CD4-positive, alpha-beta T cell treated with Interleukin-6 at 100 ng/mL for 8 hours (primary cell): Measurements from ENCODE around the gene GOLGA8S.
"Not testable (repeated sequence)": the region's sequence is repeated elsewhere in the genome, so short reads cannot be mapped to it uniquely, and the experiment has no call there.

Experiments
- DNase-seq: peaks from one replicate; pipeline ENCODE4 v3.0.0-alpha.2; 2020; ENCODE audit warnings: mixed read lengths, low spot score

The GOLGA8S gene, protein sequence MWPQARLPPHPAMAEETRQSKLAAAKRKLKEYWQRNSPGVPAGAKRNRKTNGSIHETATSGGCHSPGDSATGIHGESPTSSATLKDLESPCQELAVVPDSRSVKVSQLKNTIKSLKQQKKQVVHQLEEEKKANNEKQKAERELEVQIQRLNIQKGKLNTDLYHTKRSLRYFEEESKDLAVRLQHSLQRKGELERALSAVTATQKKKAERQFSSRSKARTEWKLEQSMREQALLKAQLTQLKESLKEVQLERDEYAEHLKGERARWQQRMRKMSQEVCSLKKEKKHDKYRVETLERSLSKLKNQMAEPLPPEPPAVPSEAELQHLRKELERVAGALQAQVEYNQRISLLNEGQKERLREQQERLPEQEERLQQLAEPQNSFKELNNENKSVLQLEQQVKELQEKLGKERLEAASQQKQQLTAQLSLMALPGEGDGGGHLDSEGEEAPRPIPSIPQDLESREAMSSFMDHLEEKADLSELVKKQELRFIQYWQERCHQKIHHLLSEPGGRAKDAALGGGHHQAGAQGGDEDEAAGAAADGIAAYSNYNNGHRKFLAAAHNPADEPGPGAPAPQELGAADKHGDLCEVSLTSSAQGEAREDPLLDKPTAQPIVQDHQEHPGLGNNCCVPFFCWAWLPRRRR

DNA sequence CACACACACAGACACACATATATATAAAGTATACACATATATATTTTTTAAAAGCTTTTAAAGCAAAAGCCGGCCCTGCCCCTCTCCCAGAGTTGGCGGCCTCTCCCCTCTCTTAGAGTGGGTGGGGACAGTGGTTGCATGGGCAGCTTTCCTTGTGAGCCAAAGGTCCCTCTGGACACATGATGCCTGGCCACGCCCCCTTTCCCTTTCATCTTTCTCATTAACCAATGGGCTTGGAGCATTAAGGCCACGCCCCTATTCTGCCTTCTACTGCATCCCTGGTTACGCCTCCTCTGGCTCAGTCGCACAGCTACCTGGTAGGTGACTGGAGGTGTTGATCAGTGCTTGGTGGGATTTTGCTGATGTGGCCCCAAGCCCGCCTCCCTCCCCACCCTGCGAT, at the start of gene GOLGA8S:
Gene GOLGA8S (plus strand): TSS at position 301 of the 400 bp plus-strand sequence. CDS start 62 bp downstream, at position 363.
- DNase-seq: not testable (repeated sequence)

DNA sequence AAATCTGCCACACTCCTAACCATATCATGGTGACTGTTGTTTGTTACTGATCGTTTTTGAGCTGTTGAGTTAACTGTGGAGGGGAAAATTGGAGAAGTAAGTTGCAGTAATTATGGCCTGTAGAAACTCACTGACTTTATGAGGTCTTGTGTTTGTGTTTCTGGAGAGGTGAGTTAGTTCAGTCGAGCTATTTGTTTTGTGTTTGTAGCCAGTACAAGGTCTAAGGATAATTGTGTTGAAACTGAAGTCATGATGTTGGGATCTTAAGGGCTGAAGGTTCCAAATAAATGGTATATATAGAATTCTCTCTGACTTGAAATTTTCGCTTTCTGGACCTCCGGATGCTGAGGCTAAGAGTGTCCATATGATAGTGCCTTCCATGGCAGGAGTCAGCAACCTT, 49.7 kb upstream of the GOLGA8S start:
- not testable (repeated sequence) for DNase-seq

DNA sequence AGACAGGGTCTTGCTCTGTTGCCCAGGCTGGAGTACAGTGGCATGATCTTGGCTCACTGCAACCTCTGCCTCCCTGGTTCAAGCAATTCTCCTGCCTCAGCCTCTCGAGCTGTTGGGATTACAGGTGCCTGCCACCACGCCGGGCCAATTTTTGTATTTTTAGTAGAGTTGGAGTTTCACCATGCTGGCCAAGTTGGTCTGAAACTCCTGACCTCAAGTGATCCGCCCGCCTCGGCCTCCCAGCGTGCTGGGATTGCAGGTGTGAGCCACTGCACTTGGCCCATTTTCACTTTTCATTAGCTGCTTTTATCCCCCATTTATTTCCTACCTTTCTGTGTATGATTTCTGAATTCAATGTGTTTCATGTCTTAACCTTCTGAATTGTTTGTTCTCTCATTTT, 48.6 kb upstream of the GOLGA8S start:
- DNase-seq: not testable (repeated sequence)

GRCh38 chr15:23311233-23311632, 43.3 kb upstream of the GOLGA8S start:
- DNase-seq: not testable (repeated sequence)

DNA sequence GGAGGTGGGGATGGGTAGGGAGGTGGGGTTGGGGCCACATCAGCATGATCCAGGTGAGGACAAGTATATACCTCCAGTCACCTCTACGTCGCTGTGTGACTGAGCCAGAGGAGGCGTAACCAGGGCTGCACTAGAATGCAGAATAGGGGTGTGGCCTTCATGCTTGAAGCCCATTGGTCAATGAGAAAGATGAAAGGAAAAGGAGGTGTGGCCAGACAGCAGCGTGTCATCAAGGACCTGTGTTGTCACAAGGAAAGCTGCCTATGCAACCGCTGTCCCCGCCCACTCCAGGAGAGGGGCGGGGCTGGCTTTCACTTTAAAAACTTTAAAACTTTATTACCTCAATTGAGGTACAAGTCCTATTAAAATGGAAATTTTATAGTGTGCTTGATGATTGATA, 20.5 kb upstream of the GOLGA8S start, which contains the start of gene GOLGA6L26:
Gene GOLGA6L26 (minus strand): TSS at position 101 of the 400 bp plus-strand sequence. CDS start 61 bp downstream, at position 40.
- DNase-seq: not testable (repeated sequence)

- DNase-seq: not testable (repeated sequence)
Measured at GRCh38 chr15:23362622-23363021, 8.1 kb downstream of the GOLGA8S start.

GRCh38 chr15:23364261-23364660, 9.7 kb downstream of the GOLGA8S start:
- not testable (repeated sequence) for DNase-seq

DNA sequence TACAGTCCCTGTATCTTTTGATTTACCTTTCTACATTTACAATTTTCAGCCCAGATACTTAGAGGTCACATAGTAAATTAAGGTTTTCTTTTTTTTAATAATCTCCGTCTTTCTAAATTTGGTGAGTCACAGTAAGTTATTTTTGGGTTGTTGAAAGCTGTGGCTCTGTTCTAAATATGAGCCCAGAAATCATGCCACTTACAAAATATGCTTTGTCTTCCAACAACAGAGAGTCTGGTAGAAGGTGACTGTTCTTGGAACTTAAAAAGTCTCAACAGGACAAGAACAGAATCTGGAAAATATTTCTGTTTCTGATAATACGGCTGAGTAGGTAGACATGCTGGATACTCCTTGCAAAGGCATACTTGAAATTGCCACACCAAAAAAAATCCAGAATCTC, 16.0 kb downstream of the GOLGA8S start:
- DNase-seq: no peak

DNA sequence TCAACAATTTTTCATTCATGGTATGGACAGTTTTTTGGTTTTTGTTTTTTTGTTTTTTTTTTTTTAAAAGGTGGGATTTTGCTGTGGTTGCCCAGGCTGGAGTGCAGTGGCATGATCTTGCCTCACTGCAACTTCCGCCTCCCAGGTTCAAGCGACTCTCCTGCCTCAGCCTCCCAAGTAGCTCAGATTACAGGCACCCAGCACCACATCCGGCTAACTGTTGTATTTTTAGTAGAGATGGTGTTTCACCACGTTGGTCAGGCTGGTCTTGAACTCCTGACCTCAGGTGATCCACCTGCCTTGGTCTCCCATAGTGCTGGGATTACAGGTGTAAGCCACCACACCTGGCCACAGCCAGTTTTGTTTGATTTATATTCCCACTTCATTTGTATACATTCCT, 16.6 kb downstream of the GOLGA8S start:
- not testable (repeated sequence) for DNase-seq

DNA sequence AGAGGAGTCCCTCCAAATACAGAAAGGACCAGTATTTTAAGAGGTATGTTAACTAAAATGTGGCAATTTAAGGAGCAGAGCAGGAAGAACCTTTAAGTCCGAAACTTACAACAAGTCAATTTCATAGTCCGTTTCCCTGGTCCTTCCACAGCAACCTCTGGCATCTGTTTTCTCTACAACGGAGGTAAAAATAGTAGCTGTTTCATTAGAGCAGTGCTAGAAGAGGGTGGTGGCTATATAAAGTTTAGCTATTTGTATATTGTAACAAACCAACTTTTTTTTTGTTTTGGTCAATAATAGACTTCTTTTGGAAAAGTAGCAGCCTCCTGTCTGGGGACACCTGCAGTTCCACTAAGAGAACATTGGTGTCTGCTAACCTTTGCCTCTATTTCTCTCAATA, 17.3 kb downstream of the GOLGA8S start:
- not testable (repeated sequence) for DNase-seq

DNA sequence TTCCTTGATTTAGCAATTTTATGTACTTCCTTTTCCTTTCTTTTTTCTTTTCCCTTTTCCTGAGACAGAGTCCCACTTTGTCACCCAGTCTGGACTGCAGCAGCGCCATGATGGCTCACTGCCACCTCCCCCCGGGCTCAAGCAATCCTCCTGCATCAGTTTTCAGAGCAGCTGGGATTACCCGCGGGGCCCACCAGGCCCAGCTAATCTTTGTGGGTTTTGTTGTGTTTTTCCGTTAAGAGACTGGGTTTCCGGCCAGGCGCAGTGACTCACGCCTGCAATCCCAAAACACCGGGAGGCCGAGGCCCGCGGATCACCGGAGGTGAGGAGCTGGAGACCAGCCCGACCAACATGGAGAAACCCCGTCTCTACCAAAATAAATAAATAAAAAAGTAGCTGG, 17.7 kb downstream of the GOLGA8S start:
- no peak for DNase-seq

GRCh38 chr15:23372891-23373600, 18.5 kb downstream of the GOLGA8S start:
- not testable (repeated sequence) for DNase-seq

DNA sequence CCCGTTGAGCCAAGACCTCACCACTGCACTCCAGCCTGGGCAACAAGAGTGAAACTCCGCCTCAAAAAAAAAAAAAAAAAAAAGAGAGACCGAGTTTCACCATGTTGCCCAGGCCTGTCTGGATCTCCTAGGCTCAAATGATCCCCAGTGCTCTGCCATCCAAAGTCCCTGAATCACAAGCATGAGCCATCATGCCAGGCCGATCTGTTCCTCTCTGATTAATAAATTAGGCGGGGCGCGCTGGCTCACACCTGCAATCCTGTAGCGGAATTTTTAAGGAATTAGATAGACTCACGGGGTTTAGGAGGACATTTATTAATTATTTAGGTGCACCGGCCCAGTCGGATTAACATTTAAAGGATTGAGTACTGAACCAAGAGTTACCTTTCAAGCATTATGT, 19.7 kb downstream of the GOLGA8S start:
- not testable (repeated sequence) for DNase-seq

DNA sequence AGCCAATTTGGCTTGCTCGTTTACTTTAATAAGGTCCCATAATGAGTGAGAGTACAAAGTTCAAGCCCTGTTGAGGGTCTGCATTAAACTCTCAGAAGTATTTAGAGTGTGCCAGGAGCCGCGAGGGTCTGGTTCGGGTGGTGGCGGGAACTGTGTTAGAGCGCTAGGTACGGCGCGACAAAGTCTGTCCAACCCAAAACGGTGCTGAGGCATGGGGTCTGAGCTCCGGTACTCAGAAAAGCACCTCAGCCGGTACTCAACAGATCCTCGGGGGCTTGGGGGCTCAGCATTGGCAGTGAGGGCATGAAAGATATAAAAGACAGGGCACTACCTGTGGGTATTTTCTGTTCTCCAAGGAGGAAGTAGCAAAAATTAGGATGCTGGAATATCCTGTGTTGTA, 24.4 kb downstream of the GOLGA8S start:
- DNase-seq: not testable (repeated sequence)

- not testable (repeated sequence) for DNase-seq
Measured at GRCh38 chr15:23380700-23381099, 26.2 kb downstream of the GOLGA8S start.

- DNase-seq: not testable (repeated sequence)
Measured at GRCh38 chr15:23381192-23381591, 26.6 kb downstream of the GOLGA8S start.

DNA sequence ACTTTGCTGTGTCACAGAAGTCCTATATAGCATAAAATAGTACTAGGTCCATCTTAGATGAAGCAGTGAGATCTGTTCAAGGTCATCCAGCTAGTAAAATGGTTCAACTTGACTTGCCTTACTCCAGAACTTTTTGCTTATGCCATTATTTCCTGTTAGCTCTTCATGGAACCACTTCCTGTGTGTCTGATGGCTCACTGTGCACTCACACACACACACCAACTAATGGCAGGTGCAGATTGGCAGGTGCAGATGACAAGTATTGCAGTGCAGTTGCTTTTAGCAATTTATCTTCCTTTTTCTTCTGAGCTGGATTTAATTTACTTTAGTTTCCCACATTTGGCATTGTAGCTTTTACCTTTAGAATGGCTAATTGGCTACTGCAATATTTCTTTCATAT, 29.8 kb downstream of the GOLGA8S start:
- no peak for DNase-seq

DNA sequence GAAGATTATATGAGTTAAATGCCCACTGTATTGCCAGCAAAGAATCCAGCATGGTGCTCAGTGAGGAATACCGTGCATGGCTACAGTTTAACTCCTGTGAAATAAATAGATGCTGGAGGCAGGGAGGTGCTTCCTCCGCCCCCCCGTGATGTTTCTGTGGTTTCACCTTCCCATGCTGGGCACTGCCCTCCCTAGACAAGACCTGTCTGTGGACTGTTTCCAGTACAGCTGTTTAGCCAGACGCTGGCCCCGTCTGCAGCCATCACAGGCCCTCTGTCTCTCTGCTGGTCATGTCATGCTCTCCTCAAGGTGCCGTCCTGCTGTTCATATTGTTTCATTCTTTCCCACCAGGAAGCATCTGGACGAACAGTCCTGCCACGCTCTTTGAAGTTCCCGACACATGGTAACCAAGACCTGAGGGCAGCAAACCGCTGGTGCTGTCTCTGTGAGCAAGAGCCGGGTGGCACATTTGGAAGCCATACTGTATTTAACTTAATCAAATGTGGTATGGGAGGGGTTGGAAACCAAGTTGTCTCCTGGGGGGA, 31.4 kb downstream of the GOLGA8S start:
- no peak for DNase-seq

DNA sequence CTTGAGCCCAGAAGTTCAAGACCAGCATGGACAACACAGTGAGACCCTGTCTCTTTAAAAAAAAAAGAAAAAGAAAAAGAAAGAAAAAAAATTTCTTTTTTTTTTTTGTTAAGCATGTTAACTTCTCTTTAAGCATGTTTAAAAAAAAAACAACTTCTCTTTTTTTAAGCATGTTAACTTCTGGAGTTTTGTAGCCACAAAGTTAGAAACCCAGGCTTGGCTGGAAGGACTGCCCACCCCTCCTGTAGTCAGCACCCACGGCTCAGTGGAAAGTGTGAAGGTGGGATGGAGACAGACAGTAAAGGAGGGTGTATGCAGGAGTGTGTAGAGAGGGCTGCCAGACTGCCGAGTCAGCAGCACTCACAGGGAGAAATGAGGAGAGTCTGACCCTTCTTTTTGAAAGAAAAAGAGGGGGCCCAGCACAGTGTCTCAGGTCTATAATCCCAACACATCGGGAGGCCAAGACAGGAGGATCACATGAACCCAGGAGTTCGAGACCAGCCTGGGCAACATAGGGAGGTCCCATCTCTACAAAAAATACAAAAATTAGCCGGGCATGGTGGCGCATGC, 33.2 kb downstream of the GOLGA8S start:
- no peak for DNase-seq

GRCh38 chr15:23395030-23395692, 40.6 kb downstream of the GOLGA8S start:
- no peak for DNase-seq

- DNase-seq: no peak
Measured at GRCh38 chr15:23395832-23396231, 41.3 kb downstream of the GOLGA8S start.
